Measurements from ENCODE around the gene RGSL1.
"Not testable (repeated sequence)": the region's sequence is repeated elsewhere in the genome, so short reads cannot be mapped to it uniquely, and the experiment has no call there.

The RGSL1 gene

DNA sequence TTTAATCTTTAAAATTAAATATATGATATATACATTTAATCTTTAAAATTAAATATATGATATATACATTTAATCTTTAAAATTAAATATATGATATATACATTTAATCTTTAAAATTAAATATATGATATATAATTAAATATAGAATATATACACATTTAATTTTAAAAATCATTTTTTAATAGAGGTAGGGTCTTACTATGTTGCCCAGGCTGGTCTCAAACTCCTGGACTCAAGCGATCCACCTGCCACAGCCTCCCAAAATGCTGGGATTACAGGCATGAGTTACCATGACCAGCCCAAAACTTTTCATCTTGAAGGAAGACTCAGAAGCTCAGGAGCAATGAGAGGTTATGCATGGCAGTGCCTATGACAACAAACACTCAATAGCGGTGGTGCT, 2.8 kb upstream of the RGSL1 start:
- not testable (repeated sequence) for DNase-seq

DNA sequence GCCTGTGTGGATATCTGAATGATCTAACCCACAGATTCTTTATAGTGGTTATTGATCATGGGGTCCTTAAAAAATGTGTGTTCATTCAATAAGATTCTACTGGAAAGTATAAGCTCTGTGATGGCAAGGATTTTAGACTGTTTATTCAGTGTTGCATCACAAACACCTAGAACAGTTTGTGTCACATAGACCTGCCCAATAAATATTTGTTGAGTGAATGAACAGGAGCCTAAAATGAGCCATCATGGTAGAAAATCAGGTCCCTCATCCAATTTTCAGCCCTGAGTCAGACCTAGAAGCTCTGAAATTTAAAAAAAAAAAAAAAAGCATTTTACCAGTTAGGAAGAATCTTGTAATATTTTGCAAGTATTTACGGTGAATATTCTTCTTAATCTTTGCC, 2.3 kb upstream of the RGSL1 start:
- DNase-seq, result no peak

DNA sequence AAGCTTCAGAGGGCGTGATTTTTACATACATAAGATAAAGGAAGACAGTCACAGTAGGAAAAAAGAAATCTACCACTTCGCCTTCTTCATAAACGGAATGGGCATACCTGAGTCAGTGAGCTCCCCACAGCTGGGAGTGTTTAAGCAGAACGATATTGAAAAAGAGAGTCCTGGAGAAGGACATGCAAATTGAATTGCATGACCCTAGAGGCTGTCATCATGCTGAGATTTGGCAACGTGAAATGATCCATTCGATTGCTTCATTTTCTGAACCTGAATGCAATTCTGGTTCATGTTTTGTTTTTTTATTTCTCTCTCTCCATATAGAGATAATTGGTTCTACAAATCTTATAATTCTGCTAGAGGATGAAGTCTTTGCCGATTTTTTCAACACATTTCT, 3.7 kb downstream of the RGSL1 start:
- DNase-seq, result peak in 1 of 3 experiments; percentile 61

DNA sequence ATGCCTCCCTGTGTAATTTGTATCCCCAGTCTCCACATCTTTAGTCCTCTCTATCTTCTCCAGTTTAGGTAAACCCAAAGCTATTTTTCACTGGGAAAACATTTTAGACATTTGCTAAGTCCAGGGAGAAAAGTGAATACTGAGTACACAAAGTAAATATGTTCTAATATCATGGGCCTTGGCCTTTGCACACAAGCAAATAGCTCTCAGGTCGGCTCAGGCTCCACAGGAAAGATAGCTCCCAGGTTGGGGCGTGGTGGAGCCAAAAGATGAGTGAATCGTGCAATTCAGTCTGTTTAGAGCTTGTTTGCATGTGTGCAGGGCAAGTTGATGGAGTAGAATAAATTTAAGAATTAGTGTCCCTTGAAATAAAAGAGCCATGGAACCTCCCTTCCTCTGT, 7.9 kb downstream of the RGSL1 start:
- no peak for DNase-seq

DNA sequence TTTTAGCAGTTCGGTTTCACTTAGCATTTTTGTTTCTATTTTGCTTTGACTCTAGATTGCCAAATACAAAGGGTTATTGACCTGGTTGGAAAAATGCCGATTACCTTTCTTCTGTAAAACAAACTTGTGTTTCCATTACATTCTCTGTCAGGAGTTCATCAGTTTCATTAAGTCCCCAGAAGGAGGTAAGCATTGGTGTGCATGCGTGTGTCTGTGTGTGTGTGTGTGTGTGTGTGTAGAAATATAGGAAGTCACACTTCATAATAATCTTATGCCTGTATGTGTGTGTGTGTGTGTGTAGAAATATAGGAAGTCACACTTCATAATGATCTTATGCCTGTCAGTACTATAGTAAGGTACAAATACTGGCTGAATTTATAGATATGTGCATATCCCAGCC, 10.0 kb downstream of the RGSL1 start:
- no peak for DNase-seq

DNA sequence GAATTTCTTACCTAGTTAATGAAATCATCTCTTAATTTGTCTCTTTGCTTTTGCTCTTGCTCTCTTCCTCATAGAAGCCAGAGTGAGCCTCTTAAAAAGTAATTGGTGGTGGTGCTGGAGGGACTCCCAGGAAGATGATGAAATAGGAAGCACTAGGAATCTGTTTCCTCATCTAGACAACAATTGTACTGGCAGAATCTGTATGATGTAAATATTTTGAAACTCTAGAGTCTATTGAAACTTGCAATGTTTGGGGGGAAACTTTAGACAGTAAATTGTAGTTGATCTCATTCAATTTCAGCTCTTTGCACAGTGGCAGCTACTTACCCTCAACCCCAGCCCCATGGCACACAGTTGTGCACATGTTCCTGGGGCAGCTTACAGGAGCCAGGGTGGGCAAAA, 10.6 kb downstream of the RGSL1 start:
- DNase-seq, result no peak

DNA sequence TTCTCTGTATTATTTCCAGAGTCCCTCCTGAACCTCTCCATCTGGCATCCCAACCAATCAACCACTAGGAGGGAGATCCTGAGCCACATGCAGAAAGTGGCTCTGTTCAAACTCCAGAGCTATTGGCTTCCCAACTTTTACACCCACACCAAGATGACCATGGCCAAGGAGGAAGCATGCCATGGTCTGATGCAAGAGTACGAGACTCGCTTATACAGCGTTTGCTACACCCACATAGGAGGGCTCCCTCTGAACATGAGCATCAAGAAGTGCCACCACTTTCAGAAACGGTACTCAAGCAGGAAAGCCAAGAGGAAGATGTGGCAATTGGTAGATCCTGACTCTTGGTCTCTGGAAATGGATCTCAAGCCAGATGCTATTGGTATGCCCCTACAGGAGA, 23.6 kb downstream of the RGSL1 start:
- no peak for DNase-seq

DNA sequence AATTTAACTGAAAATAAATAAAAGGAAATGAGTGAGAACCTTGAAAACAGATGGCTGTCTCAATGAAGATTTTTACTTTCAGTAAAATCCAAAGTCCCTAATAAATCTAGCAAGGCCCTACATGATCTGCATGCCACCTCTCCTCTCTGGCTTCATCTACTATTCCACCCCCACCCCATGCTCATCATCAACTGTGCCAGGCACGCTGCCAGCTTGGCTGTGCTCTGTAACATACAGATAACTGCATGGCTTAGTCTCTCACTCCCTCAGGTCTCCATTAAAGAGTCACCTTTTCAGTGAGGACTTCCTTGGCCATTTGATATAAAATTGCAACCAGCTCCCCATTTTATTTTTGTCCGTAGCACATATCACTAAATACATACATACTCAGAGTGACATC, 26.7 kb downstream of the RGSL1 start:
- DNase-seq, result no peak

DNA sequence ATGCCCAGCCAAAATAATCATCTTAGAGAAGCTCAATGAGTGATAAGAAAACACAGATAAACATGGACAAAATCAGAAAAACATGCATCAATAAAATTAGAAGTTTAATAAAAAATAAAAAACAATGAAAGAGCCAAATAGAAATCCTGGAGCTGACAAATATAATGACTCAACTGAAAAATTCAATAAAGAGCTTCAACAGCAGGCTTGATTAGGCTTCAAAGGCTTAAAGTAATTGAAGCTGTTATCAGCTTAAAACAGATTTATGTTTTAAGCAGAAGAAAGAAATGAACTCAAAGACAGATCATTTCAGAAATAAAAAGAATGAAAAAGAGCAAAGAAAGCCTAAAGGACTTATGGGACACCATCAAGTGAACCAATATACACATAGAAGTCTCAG, 28.3 kb downstream of the RGSL1 start:
- DNase-seq, result no peak

DNA sequence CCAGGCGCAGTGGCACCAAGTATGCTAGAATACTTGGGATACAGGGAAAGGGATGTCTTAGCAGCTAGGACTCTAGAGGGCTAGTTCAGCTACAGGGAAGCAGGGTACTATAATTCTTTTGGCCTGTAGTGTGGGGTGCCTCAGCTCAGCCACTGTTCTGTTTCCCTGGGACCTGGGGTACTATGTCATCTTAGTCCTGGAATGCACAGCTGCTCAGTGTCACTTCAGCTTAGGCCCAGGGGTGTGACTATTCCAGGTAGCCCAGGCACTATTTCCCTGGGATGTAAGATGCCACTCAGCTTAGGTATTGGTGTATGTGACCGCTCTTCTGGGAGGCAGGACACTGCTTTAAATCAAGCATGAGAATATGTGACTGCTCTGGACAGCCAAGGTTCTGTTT, 34.1 kb downstream of the RGSL1 start:
- no peak for DNase-seq

DNA sequence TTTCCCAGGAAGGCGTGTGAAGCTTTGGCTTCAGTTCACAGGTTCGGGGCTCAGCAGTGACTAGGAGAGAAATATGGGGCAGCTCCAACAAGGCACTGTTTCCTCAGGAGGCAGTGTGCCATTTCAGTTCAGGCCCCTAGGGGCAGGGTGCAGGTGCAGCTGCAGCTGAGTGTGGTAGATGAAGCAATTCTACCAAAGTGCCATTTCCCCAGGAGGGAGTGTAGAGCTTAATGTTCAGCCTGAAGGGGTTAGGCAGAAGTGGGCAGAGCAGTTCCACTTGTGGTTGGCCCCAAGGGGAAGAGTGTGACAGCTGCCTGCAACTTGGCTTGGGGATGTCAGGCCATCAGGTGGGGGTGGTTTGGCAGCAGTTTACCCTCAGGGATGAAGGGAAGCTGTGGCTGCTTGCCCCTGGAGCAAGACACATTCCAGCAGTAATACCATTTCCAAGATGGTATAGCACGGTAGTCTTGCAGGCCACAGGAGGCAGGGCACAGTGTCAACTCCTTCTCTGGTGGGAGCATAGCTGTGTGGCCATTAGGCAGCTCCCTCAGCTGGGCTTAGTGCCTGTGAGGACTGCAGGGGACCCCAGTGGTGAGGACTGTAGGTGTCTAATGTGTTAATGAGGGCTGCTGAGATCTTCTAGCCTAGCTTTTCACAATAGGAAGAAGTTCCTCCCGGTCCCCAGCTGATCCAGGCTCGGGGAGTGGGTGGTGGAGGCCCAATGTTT, 34.7 kb downstream of the RGSL1 start:
- DNase-seq, result peak in 1 of 3 experiments; percentile 82

DNA sequence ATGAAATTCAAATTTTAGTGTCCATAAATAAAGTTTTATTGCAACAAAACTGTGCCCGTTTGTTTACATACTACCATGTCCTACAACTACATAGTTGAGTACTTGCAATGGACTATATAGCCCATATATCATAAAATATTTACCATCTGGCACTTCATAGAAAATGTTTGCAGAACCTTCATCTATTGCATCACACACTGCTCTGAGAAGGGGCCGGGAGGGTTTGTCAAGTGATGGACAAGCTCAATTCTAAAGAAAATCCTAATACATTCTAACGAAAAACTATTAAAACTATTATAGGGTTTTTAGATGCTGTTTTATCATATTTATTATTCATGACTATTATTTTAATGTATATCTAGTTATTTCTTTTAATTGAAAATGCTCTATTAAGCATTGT, 35.9 kb downstream of the RGSL1 start:
- DNase-seq, result no peak

DNA sequence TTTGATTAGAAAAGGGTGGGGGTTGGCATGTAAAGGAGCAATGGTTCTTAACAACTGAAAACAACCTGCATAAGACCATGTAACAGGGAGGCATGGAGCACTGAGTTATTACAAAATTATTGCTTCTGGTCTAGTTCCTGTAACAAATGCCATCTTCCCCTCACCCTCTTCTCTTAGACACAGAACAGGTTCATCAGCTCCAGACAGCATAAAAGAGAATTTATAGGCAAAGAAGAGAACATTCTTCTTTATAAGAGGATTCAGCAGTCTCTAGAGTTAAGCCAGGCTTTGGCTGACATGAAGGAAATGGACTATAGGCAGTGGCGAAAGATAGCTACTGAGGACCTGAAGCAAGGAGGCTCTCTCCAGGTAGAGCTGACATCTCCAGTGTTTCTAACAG, 38.9 kb downstream of the RGSL1 start:
- DNase-seq, result no peak

DNA sequence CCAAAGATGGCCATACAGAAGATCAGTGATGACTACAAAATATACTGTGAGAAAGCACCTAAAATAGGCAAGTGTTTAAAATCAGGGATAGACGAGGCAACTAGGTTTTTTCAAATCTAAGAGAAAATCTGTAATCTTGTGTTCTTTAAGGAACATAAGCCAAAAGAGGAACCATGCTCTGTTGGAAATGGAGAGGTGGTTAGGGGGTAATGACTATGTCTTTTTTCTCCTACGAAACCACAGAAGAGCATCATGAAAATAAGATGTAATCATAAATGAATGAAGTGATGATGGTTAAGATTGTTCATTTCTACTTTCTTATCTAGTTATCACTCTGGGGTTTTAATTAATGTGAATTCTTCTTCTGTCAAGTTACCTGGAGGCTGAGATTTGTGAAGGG, 43.1 kb downstream of the RGSL1 start:
- no peak for DNase-seq

DNA sequence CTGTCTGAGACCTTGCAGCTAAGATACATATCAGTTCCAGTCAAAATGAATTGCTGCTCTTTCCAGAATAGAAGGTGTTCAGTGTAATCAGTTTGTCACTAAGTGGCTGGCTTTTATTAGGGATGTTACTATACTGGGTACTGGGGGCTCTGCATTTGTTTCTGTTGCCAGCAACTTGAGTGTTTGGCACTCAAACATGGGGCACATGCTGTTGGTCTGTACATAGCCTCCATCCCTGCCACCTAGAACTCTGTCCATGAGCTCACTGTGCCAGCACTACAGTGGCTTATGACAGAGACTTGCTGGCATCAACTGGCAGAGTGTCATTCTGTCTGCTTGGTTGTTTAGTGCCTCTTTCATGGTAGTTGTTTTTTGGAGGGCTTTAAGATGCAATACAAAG, 45.1 kb downstream of the RGSL1 start:
- DNase-seq, result no peak

DNA sequence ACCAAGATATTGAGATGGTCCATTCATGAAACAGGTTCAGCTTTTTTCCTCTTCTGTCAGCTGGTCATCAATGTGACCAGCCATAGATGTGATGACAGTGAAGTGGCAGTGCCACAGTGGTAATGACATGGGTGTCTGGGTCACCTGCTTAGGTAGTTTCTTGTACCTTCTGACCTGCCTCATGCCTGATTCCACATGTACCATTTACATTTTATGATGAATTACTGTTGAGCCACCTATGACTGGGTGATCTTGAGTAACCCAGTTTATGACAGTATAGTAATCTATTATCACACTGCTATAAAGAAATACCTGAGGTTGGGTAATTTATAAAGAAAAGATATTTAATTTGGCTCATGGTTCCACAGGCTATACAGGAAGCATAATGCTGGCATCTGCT, 45.7 kb downstream of the RGSL1 start:
- DNase-seq, result no peak

DNA sequence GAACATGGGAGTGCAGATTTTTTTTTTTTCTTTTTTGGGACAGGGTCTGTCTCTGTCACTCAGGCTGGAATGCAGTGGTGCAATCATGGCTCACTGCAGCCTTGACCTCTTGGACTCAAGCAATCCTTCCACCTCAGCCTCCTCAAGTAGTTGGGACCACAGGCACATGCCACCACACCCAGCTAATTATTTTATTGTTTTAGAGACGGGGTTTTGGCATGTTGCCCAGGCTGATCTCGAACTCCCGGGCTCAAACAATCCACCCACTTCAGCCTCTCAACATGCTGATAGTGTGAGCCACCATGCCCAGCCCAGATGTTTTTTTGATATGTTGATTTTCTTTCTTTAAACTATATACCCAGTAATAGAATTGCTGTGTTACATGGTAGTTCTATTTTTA, 57.7 kb downstream of the RGSL1 start:
- peak in 1 of 3 experiments; percentile 21 for DNase-seq

DNA sequence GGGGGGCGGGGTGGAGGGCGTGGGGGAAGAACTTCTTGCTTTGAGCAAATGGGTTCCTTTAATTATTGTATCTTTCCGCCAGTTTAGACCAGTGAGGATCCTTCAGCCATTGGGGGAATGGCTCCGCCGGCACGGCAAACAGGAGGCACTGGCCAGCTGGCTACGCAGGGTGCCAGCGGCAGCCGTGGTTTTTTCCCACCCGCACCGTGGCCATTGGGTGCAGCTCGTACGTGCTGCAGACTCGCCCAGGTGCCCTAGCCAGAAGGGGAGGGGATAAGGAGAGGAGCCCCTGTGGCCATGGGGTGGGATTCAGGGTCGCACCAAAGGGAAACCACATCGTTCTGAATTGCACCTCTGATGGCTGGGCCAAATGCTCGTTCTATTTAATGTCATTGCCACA, 65.6 kb downstream of the RGSL1 start:
- peak in 1 of 3 experiments; percentile 10 for DNase-seq

DNA sequence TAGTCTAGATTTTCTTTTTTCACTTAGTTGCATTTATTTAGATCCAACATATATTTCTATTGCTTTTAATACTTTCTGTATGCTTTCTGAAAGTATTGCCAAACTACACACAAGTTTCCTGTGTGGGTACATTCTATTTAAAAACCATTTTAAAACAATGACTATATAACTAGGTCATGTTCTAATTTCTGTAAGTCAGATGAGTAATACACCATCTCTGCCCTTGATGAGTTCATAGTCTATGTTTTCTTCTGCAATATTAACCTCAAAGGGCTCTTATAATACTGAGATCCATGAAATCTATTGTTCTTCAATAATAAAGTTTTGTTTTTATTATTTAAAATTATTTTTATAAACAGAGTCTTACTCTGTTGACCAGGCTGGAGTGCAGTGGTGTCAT, 70.8 kb downstream of the RGSL1 start:
- DNase-seq, result no peak

DNA sequence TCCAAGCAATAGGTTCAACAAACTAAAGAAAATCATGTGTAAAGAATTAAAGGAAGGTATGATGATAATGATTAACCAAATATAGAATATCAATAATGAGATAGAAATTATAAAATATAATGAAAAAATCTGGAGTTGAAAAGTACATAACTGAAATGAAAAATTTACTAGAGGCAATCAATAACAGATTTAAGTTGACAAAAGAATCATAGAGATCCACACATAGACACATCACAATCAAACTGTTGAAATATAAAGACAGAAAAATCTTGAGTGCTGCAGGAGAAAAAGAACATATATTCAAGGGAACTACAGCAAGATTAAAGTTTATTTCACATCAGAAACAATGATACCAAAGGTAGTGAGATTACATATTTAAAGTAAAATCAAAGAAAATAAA, 75.4 kb downstream of the RGSL1 start:
- no peak for DNase-seq

DNA sequence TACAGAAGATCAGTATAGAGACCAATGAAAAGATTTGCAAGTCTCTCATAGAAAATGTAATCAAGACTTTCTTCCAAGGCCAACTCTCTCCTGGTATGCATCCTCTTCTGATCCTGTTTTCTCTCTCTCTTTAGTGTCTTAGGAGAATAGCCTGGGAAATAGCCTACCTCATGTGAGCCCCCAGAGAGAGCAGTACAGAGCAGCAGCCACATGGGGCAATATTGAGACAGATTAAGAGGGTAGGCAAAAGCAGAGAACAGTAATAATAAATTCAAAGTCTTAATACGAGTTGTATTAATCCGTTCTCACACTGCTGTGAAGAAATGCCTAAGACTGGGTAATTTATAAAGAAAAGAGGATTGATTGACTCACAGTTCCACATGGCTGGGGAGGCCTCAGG, 77.7 kb downstream of the RGSL1 start:
- no peak for DNase-seq

DNA sequence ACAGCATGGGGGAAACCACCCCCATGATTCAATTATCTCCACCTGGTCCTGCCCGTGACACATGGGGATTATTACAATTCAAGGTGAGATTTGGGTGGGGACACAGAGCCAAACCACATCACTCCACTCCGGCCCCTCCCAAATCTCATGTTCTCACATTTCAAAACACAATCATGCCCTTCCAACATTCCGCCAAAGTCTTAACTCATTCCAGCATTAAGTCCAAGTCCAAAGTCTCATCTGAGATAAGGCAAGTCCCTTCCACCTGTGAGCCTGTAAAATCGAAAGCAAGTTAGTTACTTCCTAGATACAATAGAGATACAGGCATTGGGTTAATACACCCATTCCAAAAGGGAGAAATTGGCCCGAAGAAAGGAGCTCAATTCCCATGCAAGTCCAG, 78.3 kb downstream of the RGSL1 start:
- DNase-seq, result not testable (repeated sequence)

DNA sequence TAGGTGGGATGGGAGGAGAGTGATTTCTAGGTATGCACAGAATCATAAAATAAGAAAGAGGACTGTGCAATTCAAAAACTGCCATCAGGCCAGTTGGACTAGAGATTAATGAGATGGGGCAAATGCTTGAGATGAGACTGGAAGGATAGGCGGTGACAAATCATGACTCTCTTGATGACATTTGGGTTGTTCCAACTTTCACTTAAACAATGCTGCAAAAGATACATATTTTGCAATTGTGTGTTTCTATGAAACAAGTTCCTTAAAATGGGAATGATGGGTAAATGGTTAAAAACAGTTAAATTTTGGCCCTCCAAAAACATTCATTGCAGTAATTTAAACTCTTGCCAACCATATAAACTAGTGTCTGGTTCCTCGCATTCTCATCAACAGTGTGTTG, 84.0 kb downstream of the RGSL1 start:
- DNase-seq, result no peak

DNA sequence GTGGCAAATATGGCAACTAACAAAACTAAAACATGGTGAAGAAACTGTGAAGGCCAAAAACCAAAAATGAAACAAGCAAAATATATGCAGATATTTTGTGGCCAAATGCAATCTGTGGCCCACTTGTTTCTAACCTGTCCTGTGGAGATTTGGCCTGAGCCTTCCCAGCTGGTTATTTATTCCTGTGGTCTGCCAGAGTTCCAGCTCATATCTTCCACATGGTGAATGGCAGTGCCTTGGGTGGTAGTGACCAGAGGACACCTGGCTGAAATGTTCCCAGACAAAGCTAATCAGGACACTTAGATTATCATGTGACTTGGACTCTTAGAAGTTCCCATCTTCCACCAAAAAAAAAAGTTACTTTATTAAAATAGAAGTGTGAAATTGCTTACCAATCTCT, 99.4 kb downstream of the RGSL1 start:
- DNase-seq, result no peak

DNA sequence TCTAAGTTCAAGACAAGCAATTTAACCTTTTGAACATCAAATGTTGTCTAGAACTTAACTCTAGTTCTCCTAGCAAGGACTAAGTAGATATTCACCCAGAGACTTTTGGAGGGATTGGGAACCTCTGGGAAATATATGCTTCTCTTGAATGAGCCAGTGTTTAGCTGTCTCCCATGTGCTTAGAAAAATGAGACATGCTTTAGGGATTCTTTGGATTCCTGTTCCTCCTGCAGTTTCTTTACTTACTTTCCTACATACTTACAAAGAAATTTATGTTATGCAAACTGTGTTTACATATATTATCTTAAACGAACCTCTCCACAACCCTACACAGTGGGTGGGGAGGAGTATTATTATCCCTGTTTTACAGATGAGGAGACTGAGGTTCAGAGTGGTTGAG, 99.9 kb downstream of the RGSL1 start:
- no peak for DNase-seq

DNA sequence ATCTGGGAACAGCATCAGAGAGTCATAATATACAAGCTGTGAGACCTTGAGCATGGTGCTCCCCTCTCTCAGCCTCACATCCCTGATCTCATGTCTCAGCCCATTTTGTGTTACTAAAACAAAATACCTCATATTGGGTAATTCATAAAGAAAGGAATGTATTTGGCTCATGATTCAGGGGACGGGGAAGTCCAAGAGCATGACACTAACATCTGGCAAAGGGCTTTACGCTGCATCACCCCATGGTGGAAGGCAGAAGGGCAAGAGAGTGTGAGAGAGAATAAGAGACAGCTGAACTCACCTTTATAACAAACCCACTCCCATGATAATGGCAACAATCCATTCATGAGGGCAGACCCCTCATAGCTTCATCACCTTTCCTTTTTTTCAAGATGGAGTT, 102.6 kb downstream of the RGSL1 start:
- DNase-seq, result no peak

Measured in NCI-H1417 (cell line).